HG03025 (cell line): ENCODE results near the gene ACAT2.
"Not testable (repeated sequence)": the region's sequence is repeated elsewhere in the genome, so short reads cannot be mapped to it uniquely, and the experiment has no call there.

Experiments
- ATAC-seq: cut with Tn5 transposase; IDR thresholded peaks from one replicate; pipeline ENCODE4 v1.9.1; 2021; ENCODE audit warnings: mild to moderate bottlenecking, moderate library complexity; ENCODE audit not compliant: unreplicated experiment, low FRiP score

Gene ACAT2

GRCh38 chr6:159762681-159763293 is 942 bp downstream of the ACAT2 start:
- no peak for ATAC-seq

- no peak for ATAC-seq
These were observed 5.1 kb downstream of the ACAT2 start for GRCh38 chr6:159766906-159767305.

GRCh38 chr6:159769470-159769869 is 7.6 kb downstream of the ACAT2 start:
- no peak for ATAC-seq

GRCh38 chr6:159772196-159772595 is 10.4 kb downstream of the ACAT2 start:
- ATAC-seq, result no peak

GRCh38 chr6:159777240-159777904 is 15.5 kb downstream of the ACAT2 start:
- no peak for ATAC-seq

- ATAC-seq, result no peak
These were observed 16.3 kb downstream of the ACAT2 start for GRCh38 chr6:159778131-159778530.

- ATAC-seq, result no peak
These were observed 16.8 kb downstream of the ACAT2 start for GRCh38 chr6:159778542-159779103.

GRCh38 chr6:159788276-159788675 is 26.4 kb downstream of the ACAT2 start:
- ATAC-seq, result no peak

- no peak for ATAC-seq
These were observed 27.0 kb downstream of the ACAT2 start for GRCh38 chr6:159788753-159789376.

GRCh38 chr6:159789377-159790148 is 27.7 kb downstream of the ACAT2 start, which contains the start of gene TCP1:
Gene TCP1, minus strand, starts transcription at chr6:159789602. Its CDS starts 134 bp downstream, at chr6:159789468.
- peak; percentile 76 for ATAC-seq

GRCh38 chr6:159790149-159790955 is 28.5 kb downstream of the ACAT2 start, which contains the start of gene MRPL18:
Gene MRPL18, plus strand, starts transcription at chr6:159790467. Its CDS starts 121 bp downstream, at chr6:159790588.
- ATAC-seq, result peak; percentile 86

- no peak for ATAC-seq
These were observed 29.2 kb downstream of the ACAT2 start for GRCh38 chr6:159790956-159791598.

GRCh38 chr6:159794976-159795375 is 33.1 kb downstream of the ACAT2 start:
- not testable (repeated sequence) for ATAC-seq

- ATAC-seq, result no peak
These were observed 35.7 kb downstream of the ACAT2 start for GRCh38 chr6:159797554-159797953.

- ATAC-seq, result no peak
These were observed 38.5 kb downstream of the ACAT2 start, which contains the start of gene PNLDC1 for GRCh38 chr6:159800141-159800865. Gene PNLDC1, plus strand, starts transcription at chr6:159800276. Its CDS starts 32 bp downstream, at chr6:159800308.

- no peak for ATAC-seq
These were observed 40.1 kb downstream of the ACAT2 start for GRCh38 chr6:159801935-159802334.

GRCh38 chr6:159804504-159804903 is 42.7 kb downstream of the ACAT2 start:
- ATAC-seq, result no peak

GRCh38 chr6:159805440-159806020 is 43.7 kb downstream of the ACAT2 start:
- no peak for ATAC-seq
